SJSA1 (cell line): ENCODE measurements around the gene C3orf52. TPM values are rescaled to one million over a fixed set of nuclear protein-coding genes. Genes with fewer than 3 reads are reported as not detected.

ENCODE experiments used
- DNase-seq, 2 experiments: peaks; one replicate each; pipeline ENCODE4 v3.0.0-alpha.2; 2015 to 2020; ENCODE audit warnings: low spot score in 2 of 2, low read depth in 1 of 2
- H3K27ac ChIP-seq: fragments of 250-450 bp; sonication (Bioruptor Pico); 2 replicates; pipeline ENCODE4 v1.5.1; 2020; ENCODE audit warnings: mild to moderate bottlenecking, moderate library complexity
- H3K27me3 ChIP-seq: fragments of 250-450 bp; sonication (Bioruptor Pico); replicated peaks from 2 replicates; pipeline ENCODE4 v1.5.1; 2020; ENCODE audit warnings: mild to moderate bottlenecking, moderate library complexity
- H3K36me3 ChIP-seq: fragments of 250-450 bp; sonication (Bioruptor Pico); 2 replicates; pipeline ENCODE4 v1.5.1; 2020; ENCODE audit warnings: mild to moderate bottlenecking
- H3K4me1 ChIP-seq: fragments of 250-450 bp; sonication (Bioruptor Pico); replicated peaks from 2 replicates; pipeline ENCODE4 v1.6.1; 2021; ENCODE audit warnings: mild to moderate bottlenecking
- H3K4me3 ChIP-seq: fragments of 250-450 bp; sonication (Bioruptor Pico); 2 replicates; pipeline ENCODE4 v1.5.1; 2020; ENCODE audit warnings: mild to moderate bottlenecking
- H3K9me3 ChIP-seq: fragments of 250-450 bp; sonication (Bioruptor Pico); replicated peaks from 2 replicates; pipeline ENCODE4 v1.5.1; 2020; ENCODE audit warnings: mild to moderate bottlenecking
- total RNA-seq: library from RNA; depleted of rRNA; stranded (reverse); fragments of >200 nt; shearing (Covaris generic); gene quantifications from 2 replicates; pipeline ENCODE4 v1.2.3, GENCODE V29; 2014

Gene C3orf52
- total RNA-seq, 1 experiment from 2014 or later, result 20.6 TPM

DNA sequence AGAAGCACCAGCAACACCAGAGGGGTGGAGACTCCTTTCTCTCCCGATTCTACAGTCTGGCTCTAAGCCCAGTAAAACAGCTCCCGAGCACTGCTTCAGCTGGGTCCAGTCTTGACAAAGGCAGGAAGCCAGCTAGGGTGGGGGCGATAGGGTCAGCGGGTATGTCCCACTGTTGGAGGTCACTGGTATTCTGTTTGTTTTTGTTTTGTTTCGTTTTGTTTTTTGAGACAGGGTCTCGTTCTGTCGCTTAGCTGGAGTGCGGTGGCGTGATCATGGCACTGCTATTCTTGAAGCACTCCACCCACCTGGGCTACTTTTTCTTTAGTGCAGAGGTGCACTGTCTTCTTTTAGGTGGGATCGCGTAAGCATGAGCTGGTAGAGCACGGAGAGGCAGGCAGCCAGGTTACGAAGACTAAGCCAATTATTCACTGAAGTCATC is 30.6 kb downstream of the C3orf52 start:
- no peak overlapping the region for H3K27ac ChIP-seq
- H3K36me3 ChIP-seq, result peaks cover 87% of the 10 kb centered on the region
- no peaks in the 10 kb centered on the region for H3K4me1 ChIP-seq
- H3K9me3 ChIP-seq, result no peaks in the 10 kb centered on the region
- H3K27me3 ChIP-seq, result no peaks in the 10 kb centered on the region
- no peak overlapping the region for H3K4me3 ChIP-seq
- DNase-seq, result no peak

DNA sequence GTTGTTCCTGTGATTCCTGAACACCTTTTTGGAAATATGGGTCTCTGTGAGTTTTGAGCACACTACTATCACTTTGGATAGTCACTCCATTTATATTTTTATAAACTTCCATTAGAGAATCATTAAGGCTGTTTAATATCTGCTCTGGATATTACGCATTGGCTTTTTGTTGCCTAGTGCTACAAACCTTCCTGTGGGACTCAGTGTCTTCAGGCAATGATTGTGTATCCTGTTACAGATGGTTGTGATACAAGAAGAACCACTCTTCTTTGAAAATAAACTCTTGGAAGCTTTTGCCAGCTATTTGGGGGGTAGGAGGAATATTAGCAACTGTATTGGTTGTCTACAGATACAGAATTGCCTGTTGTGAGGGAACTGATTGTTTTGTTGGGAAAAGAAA is 31.2 kb downstream of the C3orf52 start:
- Histone ChIP-seq H3K4me1 (no peaks in the 10 kb centered on the region), H3K27ac (no peak overlapping the region), H3K27me3 (no peaks in the 10 kb centered on the region), H3K36me3 (peaks cover 85% of the 10 kb centered on the region), H3K9me3 (no peaks in the 10 kb centered on the region), H3K4me3 (no peak overlapping the region)
- no peak for DNase-seq

DNA sequence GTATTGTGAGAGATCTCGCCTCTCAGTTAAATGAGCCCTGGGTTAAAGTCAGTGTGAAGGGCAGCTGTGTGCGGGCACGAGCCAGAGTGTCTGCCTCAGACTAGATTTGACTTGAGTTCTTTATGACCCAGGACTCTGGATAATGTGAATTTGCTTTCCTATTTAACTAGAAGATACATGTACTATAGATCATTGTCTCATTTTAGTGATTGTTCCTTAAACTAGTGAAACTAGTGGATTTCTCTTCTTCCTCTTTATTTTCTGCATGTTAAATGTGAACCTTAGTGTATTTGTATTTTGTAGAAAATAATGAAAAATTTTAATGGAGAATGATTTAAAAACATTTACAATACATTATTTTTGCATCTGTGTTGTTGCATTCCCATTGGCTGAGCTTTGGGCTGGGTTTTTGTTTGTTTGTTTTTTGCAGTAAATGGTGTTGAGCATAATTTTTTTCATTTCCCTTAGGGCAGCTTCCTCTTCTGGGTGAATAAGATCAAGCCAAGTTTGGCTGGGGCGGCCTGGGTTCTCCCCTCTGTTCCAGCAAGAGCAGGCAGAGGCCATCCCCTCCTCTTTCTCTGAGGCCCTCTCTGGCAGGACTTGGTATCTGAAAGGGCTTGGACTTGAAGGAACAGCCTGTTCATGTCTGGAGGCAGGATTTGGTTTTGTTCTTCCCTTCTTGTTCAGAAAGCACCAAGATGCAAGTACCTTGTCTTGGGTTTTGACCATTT is 31.8 kb downstream of the C3orf52 start:
- Histone ChIP-seq H3K36me3 (peaks cover 83% of the 10 kb centered on the region), H3K9me3 (no peaks in the 10 kb centered on the region), H3K27ac (no peak overlapping the region), H3K27me3 (no peaks in the 10 kb centered on the region), H3K4me3 (no peak overlapping the region), H3K4me1 (no peaks in the 10 kb centered on the region)
- no peak for DNase-seq

DNA sequence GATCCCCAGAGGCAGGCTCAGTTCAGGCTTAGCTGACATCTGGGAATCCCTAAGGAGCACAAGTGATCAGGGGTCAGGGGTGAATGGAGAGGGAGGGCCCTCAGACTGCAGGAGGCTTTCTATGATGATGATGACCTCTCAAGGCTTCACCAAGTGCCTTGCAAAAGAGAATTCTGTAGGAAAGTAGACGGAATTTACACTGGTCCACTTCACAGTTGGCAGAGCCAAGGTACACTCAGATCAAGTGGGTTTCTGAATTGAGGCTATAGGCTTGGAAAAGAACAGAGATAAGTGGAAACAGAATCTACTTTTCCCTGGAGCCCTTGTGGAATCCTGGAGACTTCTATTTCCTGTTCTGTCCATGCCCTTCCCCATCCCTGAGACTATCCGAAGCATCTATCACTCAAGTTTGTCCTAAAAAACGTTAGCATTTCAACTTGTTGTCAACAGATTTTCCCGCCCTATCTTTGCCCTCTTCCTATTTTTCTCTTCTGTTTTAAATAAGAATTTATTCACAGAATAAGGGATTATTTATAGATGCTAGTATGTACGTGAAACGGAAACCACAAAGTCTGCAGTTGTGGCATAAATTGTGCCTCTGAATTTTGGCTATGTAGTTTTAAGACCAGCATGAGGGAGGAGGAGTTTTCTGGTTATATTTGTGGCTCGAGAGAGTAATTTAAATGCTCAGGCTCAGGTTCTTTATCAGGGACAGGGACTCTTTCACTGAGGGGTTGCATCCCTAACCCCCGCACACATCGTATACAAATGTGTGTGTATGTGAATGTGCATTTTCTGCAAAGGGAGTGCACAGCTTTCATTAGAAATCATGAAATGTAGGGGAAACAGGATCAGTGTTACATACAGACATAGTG is 34.0 kb downstream of the C3orf52 start:
- Histone ChIP-seq H3K4me3 (no peak overlapping the region), H3K4me1 (no peaks in the 10 kb centered on the region), H3K36me3 (peaks cover 72% of the 10 kb centered on the region), H3K9me3 (no peaks in the 10 kb centered on the region), H3K27me3 (no peaks in the 10 kb centered on the region), H3K27ac (no peak overlapping the region)
- DNase-seq, result no peak

DNA sequence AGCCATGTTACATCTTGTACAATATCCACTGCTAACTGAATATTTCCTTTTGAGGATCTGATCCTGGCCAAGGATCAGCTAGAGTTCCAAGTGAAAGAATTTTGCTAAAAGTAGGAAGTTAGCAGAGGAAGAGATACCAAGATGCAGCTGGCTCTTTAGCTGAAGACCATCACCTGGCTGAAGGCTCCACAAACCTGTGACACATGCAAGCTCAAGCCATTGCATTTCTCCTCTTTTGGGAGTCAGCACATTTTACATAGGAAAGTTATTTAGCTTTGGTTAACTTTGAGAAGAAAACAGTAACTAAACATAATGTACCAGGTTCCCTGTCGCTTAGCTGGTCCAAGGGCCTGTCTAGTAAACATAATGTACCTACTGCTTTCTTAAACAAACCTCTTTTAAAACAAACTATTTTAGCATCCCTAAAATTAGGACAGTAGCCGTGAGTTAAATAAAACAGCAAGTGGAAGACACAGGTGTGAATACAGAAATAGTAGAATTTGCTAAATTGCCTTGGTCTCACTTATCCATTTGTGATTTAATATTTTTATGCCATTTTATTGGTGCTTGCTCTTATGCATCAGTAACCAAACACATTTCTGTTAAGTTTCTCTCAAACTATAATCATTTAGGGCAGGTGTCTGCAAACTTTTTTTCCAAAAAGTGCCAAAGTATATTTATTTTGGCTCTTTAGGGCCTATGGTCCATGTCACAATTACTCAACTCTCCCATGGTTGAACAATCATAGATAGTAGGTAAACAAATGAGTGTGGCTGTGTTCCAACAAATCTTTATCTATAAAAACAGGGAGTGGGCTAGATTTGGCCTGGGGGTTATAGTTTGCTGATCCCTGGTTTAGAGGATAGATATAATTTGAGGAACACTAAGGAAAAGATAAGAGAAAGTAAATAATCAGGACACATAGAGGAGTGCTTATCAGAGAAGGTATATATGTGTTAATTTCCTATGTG is 35.7 kb downstream of the C3orf52 start:
- Histone ChIP-seq H3K4me1 (no peaks in the 10 kb centered on the region), H3K4me3 (no peak overlapping the region), H3K9me3 (no peaks in the 10 kb centered on the region), H3K36me3 (peaks cover 57% of the 10 kb centered on the region), H3K27me3 (no peaks in the 10 kb centered on the region), H3K27ac (no peak overlapping the region)
- no peak for DNase-seq

DNA sequence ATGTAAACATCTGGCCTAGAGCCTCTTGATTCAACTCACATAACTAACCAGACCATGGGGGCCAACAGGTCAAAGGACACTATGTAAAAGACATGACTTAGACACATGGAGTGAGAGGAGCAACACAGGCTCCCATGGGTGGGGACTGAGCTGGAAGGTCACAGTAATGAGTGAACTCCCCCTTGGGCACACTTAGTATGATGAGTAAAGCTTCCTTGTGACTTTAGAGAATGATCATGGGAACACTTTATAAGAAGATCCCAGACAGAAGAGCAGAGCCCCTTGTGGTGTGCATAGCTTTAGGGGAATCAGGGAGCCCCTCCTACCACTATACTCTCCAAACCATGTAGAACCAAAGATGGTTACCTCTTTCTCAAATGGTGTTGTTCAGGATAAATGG is 36.7 kb downstream of the C3orf52 start:
- H3K4me3 ChIP-seq, result no peak overlapping the region
- no peak for DNase-seq
- peaks cover 53% of the 10 kb centered on the region for H3K36me3 ChIP-seq
- H3K9me3 ChIP-seq, result no peaks in the 10 kb centered on the region
- H3K27ac ChIP-seq, result no peak overlapping the region
- H3K27me3 ChIP-seq, result no peaks in the 10 kb centered on the region
- H3K4me1 ChIP-seq, result no peaks in the 10 kb centered on the region

DNA sequence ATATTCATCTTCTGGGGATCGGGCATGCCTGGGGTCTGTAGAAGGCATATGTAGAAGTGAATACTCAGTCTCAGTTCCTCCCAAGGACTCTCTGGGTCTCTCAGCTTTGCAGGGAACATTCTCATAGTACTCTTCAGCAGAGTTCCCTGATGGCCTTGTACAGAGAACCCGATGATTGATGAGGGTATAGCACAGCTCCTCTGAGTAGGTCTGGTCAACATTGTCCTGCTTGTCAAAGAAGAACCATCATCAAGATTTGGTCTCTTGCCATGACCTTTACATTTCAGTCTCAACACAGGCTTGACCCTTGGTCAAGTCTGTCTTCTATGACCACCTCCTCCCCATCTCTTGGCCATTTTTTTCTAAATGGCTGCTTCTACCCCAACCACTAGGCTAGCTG is 37.4 kb downstream of the C3orf52 start:
- Histone ChIP-seq H3K27ac (no peak overlapping the region), H3K4me1 (no peaks in the 10 kb centered on the region), H3K27me3 (no peaks in the 10 kb centered on the region), H3K36me3 (peaks cover 53% of the 10 kb centered on the region), H3K9me3 (no peaks in the 10 kb centered on the region), H3K4me3 (no peak overlapping the region)
- DNase-seq, result no peak

DNA sequence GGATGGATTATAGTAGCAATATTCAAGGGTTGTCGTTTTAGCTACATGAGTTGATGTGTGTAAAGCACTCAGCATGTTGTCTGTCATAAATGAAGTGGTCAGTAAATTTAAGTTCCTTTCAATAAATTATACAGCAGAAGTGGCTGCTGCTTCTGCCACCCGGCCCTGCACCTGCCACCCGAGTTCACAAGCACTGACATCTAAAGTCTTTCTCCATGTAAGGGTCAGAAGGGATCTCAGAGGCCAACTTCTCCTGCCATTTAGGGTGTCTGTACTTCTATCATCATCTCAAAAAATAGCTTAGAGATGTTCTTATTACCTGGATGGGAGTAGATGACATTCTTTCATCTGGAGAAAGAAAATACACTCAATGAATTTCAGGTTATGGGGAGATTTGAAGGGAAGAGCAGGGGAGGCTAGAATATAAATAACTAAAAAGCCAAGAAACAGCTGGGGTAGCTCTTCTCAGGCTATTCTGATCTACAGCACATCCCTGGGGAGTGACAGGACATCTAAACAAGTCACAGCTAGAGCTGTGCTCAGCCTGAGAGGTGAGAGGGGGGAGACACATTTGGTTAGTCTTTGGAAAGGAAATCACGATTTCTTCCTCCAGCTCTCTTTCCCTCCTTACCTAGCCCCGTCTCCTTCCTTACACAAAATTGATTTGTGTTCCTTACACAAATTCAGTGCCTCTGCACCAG is 38.9 kb downstream of the C3orf52 start:
- Histone ChIP-seq H3K4me3 (no peak overlapping the region), H3K9me3 (no peaks in the 10 kb centered on the region), H3K27me3 (no peaks in the 10 kb centered on the region), H3K36me3 (peaks cover 48% of the 10 kb centered on the region), H3K4me1 (no peaks in the 10 kb centered on the region), H3K27ac (no peak overlapping the region)
- DNase-seq, result no peak

DNA sequence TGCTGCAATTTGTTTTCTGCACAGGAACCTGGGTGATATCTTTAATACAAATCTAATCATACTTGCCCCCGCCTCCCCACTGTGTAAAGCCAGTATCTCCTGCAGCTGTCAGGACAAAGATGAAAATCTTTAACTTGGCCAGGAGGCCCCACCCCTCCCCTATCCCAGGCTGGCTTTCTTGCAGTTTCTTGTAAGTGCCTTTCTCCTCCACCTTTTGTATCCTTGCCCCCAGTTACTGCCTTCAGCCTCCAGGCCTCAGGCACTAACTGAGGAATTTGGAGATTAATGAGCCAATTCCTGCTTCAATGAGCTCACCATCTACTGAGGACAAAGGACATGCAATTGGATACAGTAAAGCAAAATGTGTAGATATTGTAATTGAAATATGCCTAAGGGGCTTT is 40.3 kb downstream of the C3orf52 start:
- peaks cover 43% of the 10 kb centered on the region for H3K36me3 ChIP-seq
- no peaks in the 10 kb centered on the region for H3K9me3 ChIP-seq
- no peaks in the 10 kb centered on the region for H3K4me1 ChIP-seq
- H3K27ac ChIP-seq, result no peak overlapping the region
- no peak overlapping the region for H3K4me3 ChIP-seq
- DNase-seq, result no peak
- H3K27me3 ChIP-seq, result no peaks in the 10 kb centered on the region

DNA sequence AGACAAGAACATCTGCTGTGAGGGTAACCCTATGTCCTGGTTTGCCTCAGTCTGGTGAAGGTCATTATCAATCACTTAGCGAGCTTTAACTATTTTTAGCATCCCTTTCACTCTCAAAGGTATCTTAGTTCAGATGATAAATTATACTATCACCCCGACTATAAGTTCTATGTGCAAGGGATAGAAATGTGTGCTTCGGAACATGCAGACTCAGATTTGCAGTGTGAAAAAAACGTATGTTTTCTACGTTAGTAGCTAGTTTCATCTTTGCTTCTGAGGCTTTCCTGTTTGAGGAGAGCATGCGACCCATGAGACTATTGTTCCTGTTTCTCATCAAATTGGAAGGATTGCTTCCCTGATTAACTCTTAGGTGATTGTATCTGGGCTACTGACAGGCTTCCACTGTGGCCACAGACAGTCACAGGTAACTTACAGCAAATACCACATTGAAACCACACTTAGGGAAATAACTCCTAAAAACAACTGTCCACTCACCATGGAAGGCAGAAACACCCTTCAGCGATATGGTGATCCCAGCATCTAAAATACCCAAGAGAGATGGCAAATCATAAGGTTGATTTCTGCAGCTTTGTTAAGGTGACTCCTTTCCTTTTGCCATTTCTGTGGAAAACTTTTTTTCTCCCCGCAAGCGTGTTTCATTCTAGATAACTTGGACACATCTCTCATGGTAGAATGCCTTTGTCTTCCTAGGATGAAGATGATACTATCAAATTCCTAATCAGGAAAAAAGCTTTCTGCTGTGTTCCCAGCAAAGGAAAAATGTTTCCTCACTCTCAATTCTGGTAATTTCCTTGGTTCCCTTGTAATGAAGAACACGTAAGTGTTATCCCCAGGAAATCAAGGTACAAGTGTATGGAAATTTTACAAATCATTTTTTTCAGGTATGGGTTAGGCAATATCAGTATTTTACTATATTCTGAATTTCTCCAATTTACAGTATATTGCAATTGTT is 41.6 kb downstream of the C3orf52 start:
- Histone ChIP-seq H3K9me3 (no peaks in the 10 kb centered on the region), H3K4me3 (no peak overlapping the region), H3K27ac (no peak overlapping the region), H3K36me3 (peaks cover 34% of the 10 kb centered on the region), H3K27me3 (no peaks in the 10 kb centered on the region), H3K4me1 (no peaks in the 10 kb centered on the region)
- no peak for DNase-seq

DNA sequence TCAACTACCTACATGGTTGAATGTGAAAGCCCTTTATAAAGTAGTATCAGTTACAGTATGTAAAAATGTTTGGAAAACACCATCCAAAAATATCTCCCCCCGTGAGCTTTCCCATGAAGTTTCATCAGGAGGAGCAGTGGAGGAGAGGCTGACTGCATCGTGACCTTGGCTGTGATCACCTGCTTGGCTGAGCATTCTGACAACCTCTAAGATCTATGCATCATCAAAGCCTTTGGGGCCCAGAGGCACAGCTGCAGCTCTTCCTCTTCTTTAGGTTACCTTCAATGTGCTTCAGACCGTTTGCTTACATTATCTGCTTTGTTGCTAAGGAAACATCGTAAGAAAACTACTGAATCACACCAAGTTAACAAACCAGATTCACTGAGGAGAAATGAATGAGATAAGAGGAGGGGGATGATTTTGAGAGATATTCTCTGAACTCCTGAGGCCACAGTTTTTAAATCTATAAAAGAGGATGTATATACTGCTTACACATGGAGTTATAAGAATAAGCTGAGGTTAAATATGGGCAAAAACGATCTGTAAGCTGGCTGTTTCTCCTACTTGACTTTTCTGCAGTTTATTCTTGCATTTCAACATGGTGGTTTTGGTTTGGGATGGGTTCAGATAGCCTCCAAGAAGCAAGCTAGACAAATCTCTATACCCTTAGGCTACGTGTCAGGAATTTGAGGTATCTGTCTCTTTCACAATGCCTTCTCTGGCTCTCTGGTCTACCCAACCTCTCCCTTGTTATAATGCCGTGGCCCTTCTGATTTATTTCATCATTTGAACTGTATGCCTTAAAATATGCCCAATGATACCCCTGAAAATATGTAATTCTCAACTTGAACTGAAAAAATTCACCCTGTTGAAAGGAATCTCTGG is 42.9 kb downstream of the C3orf52 start:
- Histone ChIP-seq H3K4me3 (no peak overlapping the region), H3K27ac (no peak overlapping the region), H3K36me3 (peaks cover 29% of the 10 kb centered on the region), H3K27me3 (no peaks in the 10 kb centered on the region), H3K4me1 (no peaks in the 10 kb centered on the region), H3K9me3 (no peaks in the 10 kb centered on the region)
- no peak for DNase-seq
